ENCODE measurements around the gene CGB7. TPM values are rescaled to one million over a fixed set of nuclear protein-coding genes. Genes with fewer than 3 reads are reported as not detected.
A peak's percentile ranks its signal among the peaks of the same experiment; 100 is the strongest.

Gene CGB7
- polyA plus RNA-seq, 4 donors = 0.03 to 0.13 TPM; not detected in 2

GRCh38 chr19:49097453-49098288 is 40.1 kb upstream of the CGB7 start:
- FAIRE-seq (no peak), DNase-seq (peak; percentile 74)
- Histone ChIP-seq H3K9me3 (ENCODE audit: control insufficient read depth in 2 of 2, insufficient read depth in 1 of 2, low read depth in 1 of 2, low read length in 1 of 2) (no peaks in the 10 kb centered on the region), H3K4me3 (ENCODE audit: low read depth in 1 of 3, low read length in 3 of 3) (no peak overlapping the region), H3K4me1 (ENCODE audit: control insufficient read depth in 3 of 3, insufficient read depth in 2 of 3, low read depth in 1 of 3, low read length in 2 of 3) (no peaks in the 10 kb centered on the region), H3K27me3 (ENCODE audit: control insufficient read depth in 3 of 3, insufficient read depth in 3 of 3, low read length in 3 of 3) (no peaks in the 10 kb centered on the region), H3K27ac (ENCODE audit: low read depth in 1 of 3, low read length in 2 of 3) (no peak overlapping the region), H3K36me3 (ENCODE audit: control insufficient read depth in 3 of 3, insufficient read depth in 2 of 3, low read depth in 1 of 3, low read length in 3 of 3) (peaks cover 27 to 96% (median 30%) of the 10 kb centered on the region in 3 donors)
- WGBS, 3 donors = 54 to 58% (median 57%) methylated on average over 8 of the region's 8 CpGs

GRCh38 chr19:49094505-49095482 is 37.2 kb upstream of the CGB7 start:
- no peak overlapping the region for H3K4me3 ChIP-seq (ENCODE audit: low read depth in 1 of 3, low read length in 3 of 3)
- H3K4me1 ChIP-seq (ENCODE audit: control insufficient read depth in 3 of 3, insufficient read depth in 2 of 3, low read depth in 1 of 3, low read length in 2 of 3) = no peaks in the 10 kb centered on the region
- FAIRE-seq = no peak
- H3K27ac ChIP-seq (ENCODE audit: low read depth in 1 of 3, low read length in 2 of 3) = no peak overlapping the region
- H3K9me3 ChIP-seq (ENCODE audit: control insufficient read depth in 2 of 2, insufficient read depth in 1 of 2, low read depth in 1 of 2, low read length in 1 of 2) = no peaks in the 10 kb centered on the region
- DNase-seq = no peak
- no peaks in the 10 kb centered on the region for H3K27me3 ChIP-seq (ENCODE audit: control insufficient read depth in 3 of 3, insufficient read depth in 3 of 3, low read length in 3 of 3)
- peaks cover 26 to 96% (median 28%) of the 10 kb centered on the region in 3 donors for H3K36me3 ChIP-seq (ENCODE audit: control insufficient read depth in 3 of 3, insufficient read depth in 2 of 3, low read depth in 1 of 3, low read length in 3 of 3)
- 82% methylated on average over 23 of the region's 23 CpGs for WGBS, 3 donors

DNA sequence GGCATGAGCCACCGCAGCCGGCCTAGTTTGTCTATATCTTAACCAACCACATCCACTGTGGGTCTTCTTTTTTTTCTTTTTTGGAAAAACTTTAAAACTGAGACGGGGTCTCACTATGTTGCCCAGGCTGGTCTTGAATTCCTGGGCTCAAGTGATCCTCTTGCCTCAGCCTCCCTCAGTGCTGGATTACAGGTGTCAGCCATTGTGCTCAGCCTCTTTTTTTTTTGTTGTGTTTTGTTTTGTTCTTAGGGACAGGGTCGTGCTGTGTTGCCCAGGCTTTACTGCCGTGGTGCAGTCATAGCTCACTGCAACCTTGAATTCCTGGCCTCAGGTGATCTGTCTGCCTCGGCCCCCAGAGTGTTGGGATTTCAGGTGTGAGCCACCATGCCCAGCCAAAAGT is 35.1 kb upstream of the CGB7 start:
- Histone ChIP-seq H3K27ac (ENCODE audit: low read depth in 1 of 3, low read length in 2 of 3) (no peak overlapping the region), H3K9me3 (ENCODE audit: control insufficient read depth in 2 of 2, insufficient read depth in 1 of 2, low read depth in 1 of 2, low read length in 1 of 2) (no peaks in the 10 kb centered on the region), H3K27me3 (ENCODE audit: control insufficient read depth in 3 of 3, insufficient read depth in 3 of 3, low read length in 3 of 3) (no peaks in the 10 kb centered on the region), H3K4me1 (ENCODE audit: control insufficient read depth in 3 of 3, insufficient read depth in 2 of 3, low read depth in 1 of 3, low read length in 2 of 3) (no peaks in the 10 kb centered on the region), H3K36me3 (ENCODE audit: control insufficient read depth in 3 of 3, insufficient read depth in 2 of 3, low read depth in 1 of 3, low read length in 3 of 3) (peaks cover 14 to 86% (median 17%) of the 10 kb centered on the region in 3 donors), H3K4me3 (ENCODE audit: low read depth in 1 of 3, low read length in 3 of 3) (no peak overlapping the region)
- DNase-seq (no peak), FAIRE-seq (no peak)
- 93% methylated on average over 6 of the region's 6 CpGs for WGBS, 3 donors

GRCh38 chr19:49091391-49092038 is 34.0 kb upstream of the CGB7 start:
- Histone ChIP-seq H3K27ac (ENCODE audit: low read depth in 1 of 3, low read length in 2 of 3) (no peak overlapping the region), H3K4me1 (ENCODE audit: control insufficient read depth in 3 of 3, insufficient read depth in 2 of 3, low read depth in 1 of 3, low read length in 2 of 3) (peaks cover 0 to 8% (median 0%) of the 10 kb centered on the region in 3 donors), H3K27me3 (ENCODE audit: control insufficient read depth in 3 of 3, insufficient read depth in 3 of 3, low read length in 3 of 3) (no peaks in the 10 kb centered on the region), H3K9me3 (ENCODE audit: control insufficient read depth in 2 of 2, insufficient read depth in 1 of 2, low read depth in 1 of 2, low read length in 1 of 2) (no peaks in the 10 kb centered on the region), H3K4me3 (ENCODE audit: low read depth in 1 of 3, low read length in 3 of 3) (no peak overlapping the region), H3K36me3 (ENCODE audit: control insufficient read depth in 3 of 3, insufficient read depth in 2 of 3, low read depth in 1 of 3, low read length in 3 of 3) (peaks cover 15 to 84% (median 16%) of the 10 kb centered on the region in 3 donors)
- 84 to 91% (median 86%) methylated on average over 17 of the region's 17 CpGs for WGBS, 3 donors
- FAIRE-seq = no peak
- DNase-seq = no peak

GRCh38 chr19:49086296-49086695 is 28.7 kb upstream of the CGB7 start:
- Histone ChIP-seq H3K27me3 (ENCODE audit: control insufficient read depth in 3 of 3, insufficient read depth in 3 of 3, low read length in 3 of 3) (peaks cover 0 to 3% (median 0%) of the 10 kb centered on the region in 3 donors), H3K4me3 (ENCODE audit: low read depth in 1 of 3, low read length in 3 of 3) (peak overlapping the region; percentile 70 to 89 (median 82)), H3K4me1 (ENCODE audit: control insufficient read depth in 3 of 3, insufficient read depth in 2 of 3, low read depth in 1 of 3, low read length in 2 of 3) (peaks cover 0 to 11% (median 0%) of the 10 kb centered on the region in 3 donors), H3K27ac (ENCODE audit: low read depth in 1 of 3, low read length in 2 of 3) (no peak overlapping the region), H3K36me3 (ENCODE audit: control insufficient read depth in 3 of 3, insufficient read depth in 2 of 3, low read depth in 1 of 3, low read length in 3 of 3) (peaks cover 8 to 39% (median 10%) of the 10 kb centered on the region in 3 donors), H3K9me3 (ENCODE audit: control insufficient read depth in 2 of 2, insufficient read depth in 1 of 2, low read depth in 1 of 2, low read length in 1 of 2) (no peaks in the 10 kb centered on the region)
- WGBS, 3 donors = 6 to 42% (median 17%) methylated on average over 11 of the region's 11 CpGs
- FAIRE-seq (no peak), DNase-seq (no peak)

DNA sequence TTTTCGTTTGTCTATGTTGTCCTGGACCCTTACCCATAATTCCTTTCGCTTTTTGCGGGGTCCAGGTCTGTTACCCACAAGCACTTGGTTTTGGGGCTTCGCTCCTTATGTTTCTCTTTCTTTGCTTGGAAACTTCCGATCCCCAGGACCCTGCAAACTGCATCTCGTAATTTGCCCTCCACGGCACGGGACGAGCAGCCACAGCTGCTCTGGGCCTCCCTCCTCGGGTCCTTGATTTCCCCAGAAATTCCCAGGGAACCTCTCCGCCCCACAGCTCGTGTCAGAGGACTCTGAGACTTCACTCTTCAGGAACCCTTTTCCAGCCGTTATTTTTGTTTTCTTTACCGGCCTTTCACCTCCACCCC is 28.3 kb upstream of the CGB7 start:
- peaks cover 0 to 5% (median 0%) of the 10 kb centered on the region in 3 donors for H3K27me3 ChIP-seq (ENCODE audit: control insufficient read depth in 3 of 3, insufficient read depth in 3 of 3, low read length in 3 of 3)
- WGBS, 3 donors = 0 to 1% (median 0%) methylated on average over 14 of the region's 14 CpGs
- H3K36me3 ChIP-seq (ENCODE audit: control insufficient read depth in 3 of 3, insufficient read depth in 2 of 3, low read depth in 1 of 3, low read length in 3 of 3) = peaks cover 7 to 34% (median 8%) of the 10 kb centered on the region in 3 donors
- H3K27ac ChIP-seq (ENCODE audit: low read depth in 1 of 3, low read length in 2 of 3) = peak overlapping the region in 2 of 3 donors; percentile 73 to 88
- no peaks in the 10 kb centered on the region for H3K9me3 ChIP-seq (ENCODE audit: control insufficient read depth in 2 of 2, insufficient read depth in 1 of 2, low read depth in 1 of 2, low read length in 1 of 2)
- DNase-seq (no peak), FAIRE-seq (no peak)
- peak overlapping the region; percentile 70 to 89 (median 82) for H3K4me3 ChIP-seq (ENCODE audit: low read depth in 1 of 3, low read length in 3 of 3)
- peaks cover 0 to 11% (median 0%) of the 10 kb centered on the region in 3 donors for H3K4me1 ChIP-seq (ENCODE audit: control insufficient read depth in 3 of 3, insufficient read depth in 2 of 3, low read depth in 1 of 3, low read length in 2 of 3)

DNA sequence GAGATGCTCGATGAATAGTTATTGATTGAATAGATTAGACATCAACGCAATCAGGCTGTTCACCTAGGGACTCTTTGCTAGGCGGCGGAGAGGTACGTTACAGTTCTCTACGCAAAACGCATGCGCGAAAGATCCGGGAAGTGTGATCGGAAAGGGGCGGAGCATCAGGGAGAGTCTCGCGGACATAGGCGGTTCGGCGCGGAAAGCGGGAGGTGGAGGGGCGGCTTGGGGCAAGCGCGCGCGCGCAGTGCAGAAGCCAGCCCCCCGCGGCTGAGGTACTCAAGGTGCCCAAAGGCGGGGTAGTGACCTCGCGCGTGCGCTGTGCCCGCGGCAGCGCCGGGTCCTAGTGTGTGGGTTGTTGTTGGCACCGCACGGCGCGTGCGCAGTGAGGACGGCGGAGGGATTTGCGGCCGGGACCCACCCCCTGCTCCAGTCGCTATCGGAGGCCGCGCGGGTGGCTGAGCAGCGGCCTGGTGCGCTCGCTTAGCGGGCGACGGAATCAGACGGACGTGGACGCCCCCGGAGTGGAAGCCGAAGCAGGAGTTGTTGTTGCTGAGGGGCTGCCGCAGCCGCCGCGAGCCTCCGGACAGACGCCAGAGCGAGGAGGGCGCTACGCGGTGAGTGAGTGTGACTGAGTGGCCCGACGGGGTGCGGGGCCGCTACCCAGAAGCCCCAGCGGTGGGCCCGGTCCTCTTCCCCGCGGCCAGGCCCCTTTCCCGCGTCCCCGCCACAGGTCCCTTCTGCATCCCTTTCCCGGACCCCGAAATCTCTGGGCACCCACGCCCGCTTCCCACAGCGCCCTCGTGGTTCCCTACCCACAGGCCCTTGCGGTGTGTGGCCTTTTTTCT is 27.7 kb upstream of the CGB7 start, which contains the start of gene SNRNP70:
TSS of gene SNRNP70 (plus strand) at position 432 of the 848 bp plus-strand sequence. CDS start 964 bp downstream, outside the sequence.
- Histone ChIP-seq H3K27me3 (ENCODE audit: control insufficient read depth in 3 of 3, insufficient read depth in 3 of 3, low read length in 3 of 3) (peaks cover 0 to 5% (median 0%) of the 10 kb centered on the region in 3 donors), H3K4me3 (ENCODE audit: low read depth in 1 of 3, low read length in 3 of 3) (peak within 1 kb of the TSS; percentile 70 to 89 (median 82)), H3K9me3 (ENCODE audit: control insufficient read depth in 2 of 2, insufficient read depth in 1 of 2, low read depth in 1 of 2, low read length in 1 of 2) (no peaks in the 10 kb centered on the region), H3K4me1 (ENCODE audit: control insufficient read depth in 3 of 3, insufficient read depth in 2 of 3, low read depth in 1 of 3, low read length in 2 of 3) (peaks cover 0 to 11% (median 0%) of the 10 kb centered on the region in 3 donors), H3K27ac (ENCODE audit: low read depth in 1 of 3, low read length in 2 of 3) (peak within 1 kb of the TSS; percentile 69 to 88 (median 73)), H3K36me3 (ENCODE audit: control insufficient read depth in 3 of 3, insufficient read depth in 2 of 3, low read depth in 1 of 3, low read length in 3 of 3) (peaks cover 2 to 28% (median 2%) of the 10 kb centered on the region in 3 donors)
- WGBS, 3 donors = 0 to 1% (median 0%) methylated on average over 78 to 89 of the region's 89 CpGs
- peak; percentile 99 to 100 for DNase-seq
- no peak for FAIRE-seq
